HepG2 (cell line): ENCODE results near the gene MGARP. TPM values are rescaled to one million over a fixed set of nuclear protein-coding genes. Genes with fewer than 3 reads are reported as not detected.

Experiments used
- ATAC-seq: fragments of 200-7000 bp; cut with Tn5 transposase; 3 replicates; pipeline ENCODE4 v1.9.1; 2020; ENCODE audit warnings: mild to moderate bottlenecking, moderate library complexity
- BruUV-seq: library from RNA; stranded (reverse); fragments of 400-500 nt; replicated peaks from 2 replicates; lab custom pipeline; 2021; lab: Mats Ljungman, UMichigan
- CTCF ChIA-PET: fragments of 300-600 bp; formaldehyde crosslinking; extraction: SDS; loops from one replicate; lab custom pipeline; 2021; ENCODE audit warnings: low total read pairs, inconsistent platforms, low intra/inter-chr PET ratio; lab: Yijun Ruan, JAX
- POLR2A ChIA-PET: fragments of 350-600 bp; sonication (Branson Sonifier 250); formaldehyde crosslinking; loops from one replicate; lab custom pipeline; 2020; ENCODE audit warnings: antibody characterized with exemption, inconsistent platforms; lab: Yijun Ruan, JAX
- DNase-seq: peaks from one replicate; pipeline ENCODE4 v3.0.0-alpha.2; 2015; ENCODE audit warnings: low spot score
- FAIRE-seq: peaks from 3 replicates; lab custom pipeline; 2011; peaks lifted over from hg19 to GRCh38; lab: Jason Lieb, UNC
- H2AFZ ChIP-seq: one replicate; pipeline ENCODE4 v1.6.1; 2011; ENCODE audit warnings: low read length, inconsistent platforms
- H3K27ac ChIP-seq: fragments of 300-600 bp; 3 replicates; pipeline ENCODE4 v1.8.0; 2011; ENCODE audit warnings: mixed run types, mild to moderate bottlenecking, mixed read lengths, low read length, inconsistent platforms; ENCODE audit not compliant: insufficient read depth; ENCODE audit errors: extremely low read length
- H3K27me3 ChIP-seq, 2 experiments: fragments of 200-600 bp in 1 of 2; 2 replicates in 1 of 2; 3 replicates in 1 of 2; pipeline versions ENCODE4 v1.6.0 to v1.8.0; 2011; ENCODE audit warnings: low read length in 2 of 2, mild to moderate bottlenecking in 2 of 2, moderate library complexity in 2 of 2, inconsistent platforms in 1 of 2; ENCODE audit not compliant: insufficient read depth in 2 of 2, control insufficient read depth in 1 of 2
- H3K36me3 ChIP-seq, 2 experiments: fragments of 200-600 bp in 1 of 2; replicated peaks in 1 of 2; 2 replicates in 1 of 2; 3 replicates in 1 of 2; pipeline versions ENCODE4 v1.5.1 to v1.8.0; 2011; ENCODE audit warnings: low read length in 2 of 2, inconsistent platforms in 1 of 2; ENCODE audit not compliant: insufficient read depth in 2 of 2, control insufficient read depth in 1 of 2
- H3K4me1 ChIP-seq: 2 replicates; pipeline ENCODE4 v1.5.1; 2012; ENCODE audit warnings: low read length, inconsistent platforms; ENCODE audit not compliant: insufficient read depth
- H3K4me2 ChIP-seq: 2 replicates; pipeline ENCODE4 v1.6.0; 2011; ENCODE audit warnings: low read depth, low read length, inconsistent platforms
- H3K4me3 ChIP-seq, 3 experiments: fragments of 200-600 bp in 1 of 3; sonication (generic), shearing (Covaris generic) in 1 of 3; replicated peaks in 1 of 3; 2 replicates each; pipeline ENCODE4 v1.5.1; 2011 to 2016; ENCODE audit warnings: low read length in 3 of 3, inconsistent platforms in 2 of 3, low read depth in 2 of 3, mild to moderate bottlenecking in 2 of 3, control low read depth in 1 of 3, mixed read lengths in 1 of 3; ENCODE audit not compliant: insufficient read depth in 1 of 3
- H3K79me2 ChIP-seq: one replicate; pipeline ENCODE4 v1.6.1; 2011; ENCODE audit warnings: low read length, inconsistent platforms; ENCODE audit not compliant: insufficient read depth
- H3K9ac ChIP-seq: 2 replicates; pipeline ENCODE4 v1.6.0; 2011; ENCODE audit warnings: mild to moderate bottlenecking, low read depth, low read length, inconsistent platforms; ENCODE audit not compliant: insufficient read depth
- H3K9me3 ChIP-seq: 2 replicates; pipeline ENCODE4 v1.5.1; 2012; ENCODE audit warnings: mild to moderate bottlenecking, low read length
- H4K20me1 ChIP-seq: 2 replicates; pipeline ENCODE4 v1.6.0; 2011; ENCODE audit warnings: inconsistent platforms, mild to moderate bottlenecking, low read length, moderate library complexity; ENCODE audit not compliant: insufficient read depth
- CREBL2 ChIP-seq: sonication (generic); formaldehyde crosslinking; IDR thresholded peaks from 2 replicates; pipeline ENCODE4 v1.8.1; 2023; ENCODE audit warnings: missing genetic modification reagents, mild to moderate bottlenecking, borderline replicate concordance
- KIAA2018 ChIP-seq: sonication (generic); formaldehyde crosslinking; IDR thresholded peaks from 2 replicates; pipeline ENCODE4 v1.5.0; 2020; ENCODE audit warnings: mild to moderate bottlenecking, missing genetic modification reagents, borderline replicate concordance
- PHF20 ChIP-seq: sonication (generic); formaldehyde crosslinking; IDR thresholded peaks from 2 replicates; pipeline ENCODE4 v1.5.0; 2020; ENCODE audit warnings: mild to moderate bottlenecking, missing genetic modification reagents
- REL ChIP-seq: sonication (generic); formaldehyde crosslinking; conservative IDR thresholded peaks from 2 replicates; pipeline ENCODE4 v1.8.0; 2022; ENCODE audit warnings: mild to moderate bottlenecking, missing genetic modification reagents, moderate library complexity
- SATB2 ChIP-seq: sonication (generic); formaldehyde crosslinking; IDR thresholded peaks from 2 replicates; pipeline ENCODE4 v1.5.0; 2020; ENCODE audit warnings: missing genetic modification reagents
- WIZ ChIP-seq: sonication (generic); formaldehyde crosslinking; IDR thresholded peaks from 2 replicates; pipeline ENCODE4 v1.5.1; 2020; ENCODE audit warnings: mild to moderate bottlenecking, missing genetic modification reagents
- ZNF160 ChIP-seq: sonication (generic); formaldehyde crosslinking; IDR thresholded peaks from 2 replicates; pipeline ENCODE4 v1.8.0; 2022; ENCODE audit warnings: mild to moderate bottlenecking, inconsistent platforms, missing genetic modification reagents
- ZNF704 ChIP-seq: sonication (generic); formaldehyde crosslinking; IDR thresholded peaks from 2 replicates; pipeline ENCODE4 v1.8.1; 2023; ENCODE audit warnings: mild to moderate bottlenecking, inconsistent platforms, moderate library complexity, missing genetic modification reagents, borderline replicate concordance
- ZNF773 ChIP-seq: sonication (generic); formaldehyde crosslinking; IDR thresholded peaks from 2 replicates; pipeline ENCODE4 v1.4.0; 2020; ENCODE audit warnings: missing genetic modification reagents, borderline replicate concordance
- WGBS: methylation state at CpG from one replicate; pipeline ENCODE4 v1.1.6; 2017; ENCODE audit warnings: low lambda C conversion rate; 5-methylcytosine and 5-hydroxymethylcytosine counted together
- in situ Hi-C: cut with HindIII; loops from 2 replicates; pipeline ENCODE4 v1.10.0; 2017; ENCODE audit warnings: low pct_unique_long_range_greater_than_20kb; ENCODE audit not compliant: extremely low pct_ligation_motif_present
- intact Hi-C: fragments of 100-400 bp; cut with micrococcal nuclease; formaldehyde crosslinking; loops from one replicate; pipeline ENCODE4 v1.10.0; 2022; ENCODE audit not compliant: unreplicated experiment
- polyA plus RNA-seq, 8 experiments: library from polyadenylated mRNA; depleted of rRNA in 3 of 8; stranded (reverse) in 7 of 8; unstranded in 1 of 8; fragments of >200 nt; fragmentation: Illumina TruSeq in 4 of 8; extraction: Trizol in 4 of 8; gene quantifications; 2 replicates each; pipeline versions ENCODE4 v1.2.1 to v1.2.3, GENCODE V29; 2011 to 2016; ENCODE audit warnings: low read depth in 4 of 8, missing spikeins in 1 of 8, mixed read lengths in 1 of 8; ENCODE audit not compliant: insufficient read depth in 1 of 8
- total RNA-seq, 5 experiments: library from RNA; depleted of rRNA; stranded (reverse); fragments of >200 nt; fragmentation: Illumina TruSeq; extraction: Trizol; gene quantifications; 2 replicates each; pipeline ENCODE4 v1.2.3, GENCODE V29; 2016; ENCODE audit warnings: low read depth in 1 of 5
- TF ChIP-seq, protein P1 (sequence below): fragments of 450-650 bp; IDR thresholded peaks from 2 replicates; pipeline ENCODE4 v1.6.1; 2016

Gene MGARP
- total and polyA plus RNA-seq, 2 of the 13 experiments (the other 11 are each of a cell fraction or from before 2014, with no cell fraction given) = 0.11 to 0.13 TPM

DNA sequence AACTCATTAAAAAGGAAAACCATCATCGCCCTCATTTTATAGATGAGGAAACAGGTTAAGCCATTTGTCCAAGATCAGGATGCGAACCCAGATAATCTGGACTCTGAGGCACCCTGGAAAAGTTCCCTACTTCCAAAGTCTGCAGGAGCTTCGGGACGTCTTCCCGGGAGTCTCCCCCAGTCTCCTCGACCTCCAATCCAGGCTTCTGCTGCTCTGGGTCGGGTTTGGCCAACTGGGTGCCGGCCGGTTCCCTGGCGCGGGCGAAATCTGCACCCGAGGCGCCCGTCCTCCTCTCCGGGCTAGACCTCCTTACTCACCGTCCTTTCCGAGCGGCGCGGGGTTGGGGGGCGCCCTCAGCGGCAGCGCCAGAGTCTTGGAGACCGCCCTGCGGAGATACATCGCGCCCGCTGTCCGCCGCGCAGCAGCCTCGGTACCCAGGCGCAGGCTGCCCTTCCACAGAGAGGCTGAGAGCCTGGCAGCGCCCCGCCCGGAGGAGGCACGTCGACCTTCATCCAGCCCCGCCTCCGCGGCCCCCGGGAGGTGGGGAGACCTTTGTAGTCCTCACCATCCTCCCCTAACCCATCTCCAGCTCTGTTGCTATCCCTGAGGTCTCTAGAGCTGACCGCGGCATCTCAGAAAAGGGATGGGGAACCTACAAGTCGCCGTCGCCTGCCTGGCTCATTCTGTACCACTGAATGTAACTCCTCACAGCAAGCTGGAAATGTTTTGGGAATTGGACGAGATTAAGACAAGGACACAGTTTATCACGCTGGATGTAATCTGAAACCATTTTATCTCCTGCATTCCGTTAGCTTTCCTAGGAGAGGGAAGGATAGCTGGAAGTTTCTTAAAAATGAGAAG lies at the start of gene MGARP (continued):
- no peak for TF ChIP-seq ZNF704 (CRISPR knock-in tag)
- TF ChIP-seq, protein P1, sequence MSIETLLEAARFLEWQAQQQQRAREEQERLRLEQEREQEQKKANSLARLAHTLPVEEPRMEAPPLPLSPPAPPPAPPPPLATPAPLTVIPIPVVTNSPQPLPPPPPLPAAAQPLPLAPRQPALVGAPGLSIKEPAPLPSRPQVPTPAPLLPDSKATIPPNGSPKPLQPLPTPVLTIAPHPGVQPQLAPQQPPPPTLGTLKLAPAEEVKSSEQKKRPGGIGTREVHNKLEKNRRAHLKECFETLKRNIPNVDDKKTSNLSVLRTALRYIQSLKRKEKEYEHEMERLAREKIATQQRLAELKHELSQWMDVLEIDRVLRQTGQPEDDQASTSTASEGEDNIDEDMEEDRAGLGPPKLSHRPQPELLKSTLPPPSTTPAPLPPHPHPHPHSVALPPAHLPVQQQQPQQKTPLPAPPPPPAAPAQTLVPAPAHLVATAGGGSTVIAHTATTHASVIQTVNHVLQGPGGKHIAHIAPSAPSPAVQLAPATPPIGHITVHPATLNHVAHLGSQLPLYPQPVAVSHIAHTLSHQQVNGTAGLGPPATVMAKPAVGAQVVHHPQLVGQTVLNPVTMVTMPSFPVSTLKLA = no peak
- no peak for TF ChIP-seq WIZ (CRISPR knock-in tag)
- no peak for TF ChIP-seq ZNF160 (CRISPR knock-in tag)

DNA sequence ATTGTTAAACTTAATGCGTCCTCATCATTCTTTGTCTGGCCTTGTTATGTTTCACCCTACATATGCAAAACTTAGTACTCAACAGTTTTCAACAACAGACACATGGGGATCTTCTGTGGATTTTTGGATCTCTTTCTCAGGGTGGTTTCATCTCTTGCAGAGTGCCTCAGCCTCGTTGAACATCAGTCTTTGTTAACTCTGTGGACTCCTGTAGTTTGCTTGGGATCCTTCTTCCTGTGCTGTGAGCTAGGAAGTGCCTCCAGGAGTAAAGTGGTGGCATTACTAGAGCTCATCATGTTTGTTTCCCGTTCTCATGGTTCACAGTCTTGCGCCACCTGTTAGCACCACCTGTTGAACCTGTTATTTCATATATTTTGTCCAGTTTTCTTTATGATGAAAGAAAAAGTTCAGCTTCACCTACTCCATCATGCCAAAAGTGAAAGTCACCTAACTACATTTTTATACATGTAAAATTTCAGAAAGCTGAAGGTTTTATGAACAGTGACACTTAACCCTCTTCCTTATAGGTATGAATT lies 49.7 kb upstream of the MGARP start:
- Histone ChIP-seq H3K27ac (no peak overlapping the region), H3K79me2 (peaks cover 77% of the 10 kb centered on the region), H3K9me3 (no peaks in the 10 kb centered on the region), H3K4me3 (no peak overlapping the region), H3K4me1 (peaks cover 11% of the 10 kb centered on the region), H2AFZ (no peak overlapping the region), H4K20me1 (0 out of 2 replicates have a peak, but pooled peaks cover 3% of the 10 kb centered on the region), H3K27me3 (no peaks in the 10 kb centered on the region), H3K36me3 (peaks cover 5 to 12% of the 10 kb centered on the region in 2 experiments), H3K4me2 (no peak overlapping the region), H3K9ac (no peak overlapping the region)
- WGBS = 89% methylated on average over 4 of the region's 4 CpGs
- FAIRE-seq (no peak), DNase-seq (no peak), ATAC-seq (no peak)
- POLR2A ChIA-PET = no interaction called here
- in situ Hi-C loops = no loop called here
- no TSS peak for BruUV-seq
- CTCF ChIA-PET = no interaction called here
- intact Hi-C loops = no loop called here
- TF ChIP-seq KIAA2018 (CRISPR knock-in tag) (no peak), PHF20 (CRISPR knock-in tag) (no peak), ZNF773 (CRISPR knock-in tag) (no peak), CREBL2 (CRISPR knock-in tag) (no peak), REL (CRISPR knock-in tag) (no peak), SATB2 (CRISPR knock-in tag) (no peak)
